HG02678 (cell line): Measurements from ENCODE around the gene ADGRF3.
"Not testable (repeated sequence)": the region's sequence is repeated elsewhere in the genome, so short reads cannot be mapped to it uniquely, and the experiment has no call there.

Experiments used
- ATAC-seq: cut with Tn5 transposase; IDR thresholded peaks from one replicate; pipeline ENCODE4 v1.9.1; 2021; ENCODE audit warnings: mild to moderate bottlenecking, moderate library complexity; ENCODE audit not compliant: unreplicated experiment

ADGRF3 gene

GRCh38 chr2:26324479-26324878, 22.1 kb downstream of the ADGRF3 start:
- not testable (repeated sequence) for ATAC-seq

GRCh38 chr2:26318950-26319349, 27.6 kb downstream of the ADGRF3 start:
- no peak for ATAC-seq

- ATAC-seq = no peak
These were observed 29.0 kb downstream of the ADGRF3 start for GRCh38 chr2:26317377-26318105.

GRCh38 chr2:26316845-26317244, 29.7 kb downstream of the ADGRF3 start:
- no peak for ATAC-seq

GRCh38 chr2:26316041-26316440, 30.5 kb downstream of the ADGRF3 start:
- no peak for ATAC-seq

GRCh38 chr2:26314243-26314642, 32.3 kb downstream of the ADGRF3 start:
- ATAC-seq = no peak

- no peak for ATAC-seq
These were observed 33.1 kb downstream of the ADGRF3 start for GRCh38 chr2:26313446-26313845.

- no peak for ATAC-seq
These were observed 34.1 kb downstream of the ADGRF3 start for GRCh38 chr2:26312471-26312870.

GRCh38 chr2:26309921-26310320, 36.7 kb downstream of the ADGRF3 start:
- ATAC-seq = no peak

- ATAC-seq = no peak
These were observed 41.0 kb downstream of the ADGRF3 start for GRCh38 chr2:26305540-26305939.

GRCh38 chr2:26305094-26305493, 41.5 kb downstream of the ADGRF3 start:
- not testable (repeated sequence) for ATAC-seq

- no peak for ATAC-seq
These were observed 43.7 kb downstream of the ADGRF3 start for GRCh38 chr2:26302846-26303245.

GRCh38 chr2:26300234-26300925, 46.2 kb downstream of the ADGRF3 start:
- ATAC-seq = no peak

- no peak for ATAC-seq
These were observed 47.0 kb downstream of the ADGRF3 start for GRCh38 chr2:26299471-26300101.

- ATAC-seq = no peak
These were observed 47.8 kb downstream of the ADGRF3 start for GRCh38 chr2:26298638-26299393.

- no peak for ATAC-seq
These were observed 48.3 kb downstream of the ADGRF3 start for GRCh38 chr2:26298286-26298637.

- no peak for ATAC-seq
These were observed 49.5 kb downstream of the ADGRF3 start for GRCh38 chr2:26297061-26297460.

GRCh38 chr2:26295511-26295910, 51.1 kb downstream of the ADGRF3 start:
- no peak for ATAC-seq

- ATAC-seq = no peak
These were observed 53.9 kb downstream of the ADGRF3 start for GRCh38 chr2:26292646-26293045.

- no peak for ATAC-seq
These were observed 56.6 kb downstream of the ADGRF3 start for GRCh38 chr2:26290001-26290400.

GRCh38 chr2:26285931-26286330, 60.7 kb downstream of the ADGRF3 start:
- no peak for ATAC-seq
